ENCODE data around the gene PEMT. TPM values are rescaled to one million over a fixed set of nuclear protein-coding genes. Genes with fewer than 3 reads are reported as not detected.

The PEMT gene
- total RNA-seq, 2 experiments from 2014 or later = 51.7 to 53.2 TPM

GRCh38 chr17:17542906-17543635, 48.4 kb downstream of the PEMT start:
- ChIA-PET POLR2A (no interaction called here), CTCF (interaction anchor here (1.0 kb wide), 1 partner anchor 98 kb away, joined by 3 read pairs; no protein-coding TSS in a partner anchor)
- intact Hi-C loops (cut with micrococcal nuclease) = no loop called here
- no peak overlapping the region for H3K4me3 Mint-ChIP-seq
- no peaks in the 10 kb centered on the region for H3K4me1 Mint-ChIP-seq (ENCODE audit: low read depth)
- no peaks in the 10 kb centered on the region for H3K27me3 Mint-ChIP-seq
- no peaks in the 10 kb centered on the region for H3K9me3 Mint-ChIP-seq
- no peak for TF ChIP-seq CTCF (IDR thresholded peaks at IDR 0.05)
- H3K36me3 Mint-ChIP-seq (ENCODE audit: low read depth) = no peaks in the 10 kb centered on the region
- DNase-seq = no peak
- H3K27ac Mint-ChIP-seq = no peak overlapping the region
- no peak for ATAC-seq

DNA sequence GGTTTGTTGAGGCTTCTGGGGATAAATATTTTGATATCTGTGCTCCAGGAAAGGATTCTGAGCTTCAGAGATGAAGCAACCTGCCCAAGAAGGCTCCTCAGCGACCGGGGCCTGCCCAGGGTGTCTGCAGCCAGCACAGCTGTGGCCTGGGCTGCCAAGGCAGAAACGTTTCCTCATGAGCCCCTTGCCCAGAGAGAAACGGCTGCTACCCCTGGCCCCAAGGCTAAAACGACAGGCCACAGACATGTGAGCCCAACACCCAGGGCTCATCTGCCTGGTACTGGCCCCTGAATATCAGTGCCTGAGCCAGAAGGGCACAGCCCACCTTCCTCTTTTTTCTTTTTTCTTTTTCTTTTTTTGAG, 49.9 kb downstream of the PEMT start:
- POLR2A ChIA-PET = no interaction called here
- H3K27ac Mint-ChIP-seq = no peak overlapping the region

DNA sequence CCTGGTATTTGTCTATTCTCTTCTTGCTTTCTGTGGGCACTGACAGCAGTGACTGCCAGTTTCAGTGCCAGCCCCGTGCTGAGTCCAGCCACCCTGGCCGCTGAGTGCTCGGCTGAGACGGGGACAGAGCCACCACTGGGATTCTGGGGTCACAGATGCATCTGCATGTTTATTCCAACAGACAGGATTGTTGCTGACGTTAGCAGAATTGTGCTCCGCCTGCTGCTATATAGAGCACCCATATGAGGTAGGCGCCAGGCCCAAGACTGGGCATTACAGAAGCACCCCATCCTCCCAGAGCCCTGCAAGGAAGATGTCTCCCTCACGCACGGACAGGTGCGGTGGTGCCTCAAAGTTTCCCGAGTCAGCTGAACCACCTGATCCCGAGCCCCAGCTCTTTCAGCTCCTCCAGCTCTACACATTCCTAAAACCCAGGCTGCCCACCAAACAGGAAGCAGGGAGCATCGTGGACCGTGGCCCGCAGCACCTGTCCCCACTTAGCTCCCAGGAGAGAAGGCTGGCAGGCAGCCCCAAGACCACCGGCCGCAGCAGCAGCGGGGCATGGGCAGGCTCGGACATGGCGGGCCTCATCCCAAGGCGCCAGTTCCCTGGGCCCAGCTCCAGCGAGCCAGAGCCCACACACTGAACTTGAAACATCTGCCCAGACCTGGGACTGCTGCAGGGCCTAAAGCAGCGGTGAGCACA, 50.4 kb downstream of the PEMT start:
- H3K27ac Mint-ChIP-seq = no peak overlapping the region
- CTCF ChIA-PET = no interaction called here

More for the DNA sequence above, 49.9 kb downstream of the PEMT start:
- Mint-ChIP-seq H3K4me1 (ENCODE audit: low read depth) (no peaks in the 10 kb centered on the region), H3K36me3 (ENCODE audit: low read depth) (no peaks in the 10 kb centered on the region), H3K9me3 (no peaks in the 10 kb centered on the region), H3K4me3 (no peak overlapping the region), H3K27me3 (no peaks in the 10 kb centered on the region)
- no peak for TF ChIP-seq CTCF (IDR thresholded peaks at IDR 0.05)
- DNase-seq (no peak), ATAC-seq (no peak)
- intact Hi-C loops (cut with micrococcal nuclease) = no loop called here
- CTCF ChIA-PET = no interaction called here

DNA sequence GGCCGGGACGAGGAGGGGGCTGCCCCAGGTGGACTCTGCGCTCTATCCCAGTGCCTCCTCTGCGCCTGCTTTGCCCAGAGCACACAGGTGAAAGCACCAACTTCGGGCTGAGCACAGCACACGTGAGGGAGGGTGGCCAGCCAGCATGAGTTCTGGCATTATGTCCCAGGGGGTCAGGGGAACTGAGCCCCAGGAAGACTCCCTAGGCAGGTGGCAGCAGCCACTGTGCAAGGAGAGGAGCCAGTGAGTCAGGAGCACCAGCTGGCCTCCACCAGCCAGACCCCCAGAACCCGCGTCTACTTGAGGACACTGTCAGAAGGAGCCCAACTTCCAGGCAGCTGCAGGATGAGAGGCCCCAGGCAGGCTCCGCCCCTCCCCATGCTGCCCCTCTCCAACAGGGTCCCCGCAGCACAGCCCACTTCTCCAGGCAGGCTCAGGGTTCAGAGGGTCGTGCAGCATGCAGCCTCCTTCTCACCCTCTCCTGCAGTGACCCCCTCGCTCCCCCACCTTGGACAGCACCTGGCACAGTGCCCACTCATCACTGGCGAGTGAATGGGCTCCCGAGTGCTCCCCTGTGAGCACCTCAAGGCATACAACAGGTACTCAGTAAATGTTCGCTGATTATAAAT, 51.1 kb downstream of the PEMT start:
- intact Hi-C loops (cut with micrococcal nuclease) = no loop called here
- POLR2A ChIA-PET = no interaction called here
- Mint-ChIP-seq H3K27ac (no peak overlapping the region), H3K27me3 (no peaks in the 10 kb centered on the region), H3K9me3 (no peaks in the 10 kb centered on the region), H3K36me3 (ENCODE audit: low read depth) (no peaks in the 10 kb centered on the region), H3K4me3 (no peak overlapping the region), H3K4me1 (ENCODE audit: low read depth) (no peaks in the 10 kb centered on the region)
- CTCF ChIA-PET = no interaction called here
- DNase-seq = no peak
- TF ChIP-seq CTCF (IDR thresholded peaks at IDR 0.05) = no peak
- ATAC-seq = no peak

More for the DNA sequence above, 50.4 kb downstream of the PEMT start:
- Mint-ChIP-seq H3K27me3 (no peaks in the 10 kb centered on the region), H3K36me3 (ENCODE audit: low read depth) (no peaks in the 10 kb centered on the region), H3K4me3 (no peak overlapping the region), H3K4me1 (ENCODE audit: low read depth) (no peaks in the 10 kb centered on the region), H3K9me3 (no peaks in the 10 kb centered on the region)
- ATAC-seq (no peak), DNase-seq (no peak)
- POLR2A ChIA-PET = no interaction called here
- TF ChIP-seq CTCF (IDR thresholded peaks at IDR 0.05) = no peak
- intact Hi-C loops (cut with micrococcal nuclease) = no loop called here

DNA sequence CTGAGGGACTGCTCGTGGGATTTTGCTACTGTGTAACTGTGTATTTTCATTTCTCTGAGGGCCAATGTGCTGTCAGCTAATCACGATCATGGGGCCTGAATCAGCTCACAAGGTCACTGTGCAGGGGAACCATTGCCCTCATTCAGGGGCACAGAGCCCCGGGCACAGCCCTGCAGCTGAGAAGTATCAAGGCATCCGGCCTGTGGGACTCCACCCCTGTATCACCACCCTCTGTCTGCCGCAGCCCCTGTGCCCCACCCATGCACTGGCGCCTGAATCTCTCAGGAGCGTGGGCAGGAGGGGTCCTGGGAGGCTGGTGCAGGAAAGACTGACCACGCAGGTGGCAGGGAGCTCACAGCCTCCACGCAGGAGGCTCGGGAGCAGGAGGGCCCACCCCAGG, 51.9 kb downstream of the PEMT start:
- Mint-ChIP-seq H3K27ac (no peak overlapping the region), H3K4me1 (ENCODE audit: low read depth) (no peaks in the 10 kb centered on the region), H3K36me3 (ENCODE audit: low read depth) (no peaks in the 10 kb centered on the region), H3K9me3 (no peaks in the 10 kb centered on the region), H3K4me3 (no peak overlapping the region), H3K27me3 (no peaks in the 10 kb centered on the region)
- ChIA-PET POLR2A (no interaction called here), CTCF (interaction anchor here (0.9 to 2.1 kb wide), 2 partner anchors 43 to 102 kb away, joined by 3 to 8 read pairs; no protein-coding TSS in a partner anchor)
- intact Hi-C loops (cut with micrococcal nuclease) = no loop called here
- ATAC-seq = no peak
- no peak for TF ChIP-seq CTCF (IDR thresholded peaks at IDR 0.05)
- no peak for DNase-seq
